GM21360 (cell line): ENCODE data around the gene SZT2.

ENCODE experiments used
- ATAC-seq: cut with Tn5 transposase; IDR thresholded peaks from one replicate; pipeline ENCODE4 v1.9.1; 2021; ENCODE audit warnings: mild to moderate bottlenecking, moderate library complexity; ENCODE audit not compliant: unreplicated experiment

The SZT2 gene

DNA sequence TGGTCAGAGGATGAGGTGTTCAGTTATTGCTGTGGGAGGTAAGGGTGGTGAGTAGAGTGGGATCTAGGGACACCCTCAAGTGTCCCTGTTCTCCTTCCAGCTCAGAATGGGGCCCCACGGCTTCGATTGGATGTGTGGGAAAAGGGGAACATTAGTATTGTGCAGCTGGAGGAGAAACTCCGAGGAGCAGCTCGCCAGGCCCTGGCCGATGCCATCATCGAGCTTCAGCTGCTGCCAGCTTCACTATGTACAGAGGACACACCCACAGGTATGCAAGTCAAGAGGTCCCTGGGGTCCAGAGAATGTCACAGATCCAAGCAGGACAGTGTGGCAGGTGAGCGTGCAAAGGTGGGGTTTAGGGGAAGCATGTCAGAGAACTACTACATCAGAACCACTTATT is 50.1 kb downstream of the SZT2 start:
- no peak for ATAC-seq

DNA sequence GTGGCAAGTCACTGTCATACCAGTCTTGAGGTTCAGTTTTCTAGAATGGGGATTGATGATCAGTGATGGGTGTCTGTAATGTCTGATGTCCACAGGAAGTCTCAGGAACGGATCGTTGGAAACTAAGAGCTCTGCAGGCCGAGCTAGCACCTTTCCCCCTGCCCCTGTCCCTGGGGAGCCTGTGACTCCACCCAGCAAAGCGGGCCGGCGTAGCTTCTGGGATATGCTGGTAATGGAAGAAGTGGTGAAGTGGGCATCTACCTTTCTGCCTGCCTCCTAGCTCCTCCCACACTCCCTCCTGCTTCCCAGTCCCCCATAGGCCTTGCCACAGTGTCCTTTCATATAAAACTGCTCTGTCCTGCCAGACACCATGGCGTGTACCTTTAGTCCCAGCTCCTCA is 50.7 kb downstream of the SZT2 start:
- ATAC-seq = no peak

- no peak for ATAC-seq
These were observed 51.6 kb downstream of the SZT2 start for GRCh38 chr1:43441166-43441893.

DNA sequence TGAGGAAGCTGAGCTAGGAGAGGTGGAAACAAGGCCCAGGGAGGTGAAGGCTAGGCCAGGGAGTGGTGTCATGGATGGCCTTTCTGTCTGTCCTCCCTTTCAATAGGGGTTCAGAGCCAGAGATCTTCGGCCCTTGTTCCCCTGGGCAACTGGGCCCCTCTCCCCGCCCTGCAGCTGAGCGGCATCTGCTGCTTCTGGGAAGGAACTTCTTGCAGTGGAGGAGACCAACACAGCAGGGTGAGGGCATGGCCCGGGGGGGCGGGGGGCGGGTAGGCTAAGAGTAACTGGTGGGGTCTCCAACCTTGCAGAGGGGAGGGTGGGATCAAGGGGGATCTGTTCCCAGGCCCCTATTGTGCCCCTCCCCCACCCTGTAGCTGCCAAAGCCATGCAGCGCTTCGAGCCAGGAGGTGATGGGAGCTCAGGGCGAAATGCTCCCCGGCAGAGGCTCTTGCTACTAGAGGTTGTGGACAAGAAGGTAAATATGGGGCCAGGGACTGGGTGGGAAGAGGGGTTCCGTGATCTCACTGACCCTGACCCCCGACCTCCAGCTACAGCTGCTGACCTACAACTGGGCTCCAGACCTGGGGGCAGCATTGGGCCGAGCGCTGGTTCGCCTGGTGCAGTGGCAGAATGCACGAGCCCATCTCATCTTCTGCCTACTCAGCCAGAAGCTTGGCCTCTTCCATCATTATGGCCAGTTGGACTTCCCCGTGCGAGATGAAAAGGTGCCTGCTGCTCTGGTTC is 52.4 kb downstream of the SZT2 start:
- ATAC-seq = no peak

- no peak for ATAC-seq
These were observed 53.1 kb downstream of the SZT2 start for GRCh38 chr1:43442756-43443155.

DNA sequence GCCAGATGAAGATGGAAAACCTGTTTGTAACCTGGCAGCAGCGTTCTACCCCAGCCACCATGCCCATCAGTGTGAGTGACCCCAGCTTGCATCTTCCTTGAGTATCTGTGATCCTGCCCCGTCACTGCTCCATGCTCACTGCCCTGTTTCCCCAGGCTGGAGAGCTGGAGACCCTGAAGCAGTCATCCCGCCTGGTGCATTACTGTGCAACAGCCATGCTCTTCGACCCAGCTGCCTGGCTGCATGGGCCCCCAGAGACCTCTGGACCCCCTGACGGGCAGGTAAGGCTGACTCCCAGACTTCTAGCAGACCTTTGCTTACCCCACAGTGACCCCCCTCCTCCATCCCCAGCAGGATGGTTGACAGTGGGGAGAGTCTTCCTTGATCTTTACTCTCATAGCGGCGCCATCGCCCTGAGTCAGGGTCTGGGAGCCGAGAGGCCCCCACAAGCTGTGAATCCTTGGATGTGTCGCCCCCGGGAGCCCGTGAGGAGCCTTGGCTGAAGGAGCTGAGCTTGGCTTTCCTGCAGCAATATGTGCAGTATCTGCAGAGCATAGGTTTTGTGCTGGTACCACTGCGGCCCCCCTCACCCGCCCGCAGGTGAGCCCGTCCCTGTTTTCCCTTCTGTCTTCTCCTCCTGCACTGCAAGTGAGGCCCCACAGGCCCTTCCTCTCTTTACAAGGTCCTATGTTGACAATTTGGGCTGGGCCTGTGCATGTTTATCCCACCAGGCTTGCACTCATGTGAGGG is 53.7 kb downstream of the SZT2 start:
- ATAC-seq = no peak

- ATAC-seq = no peak
These were observed 54.6 kb downstream of the SZT2 start for GRCh38 chr1:43444151-43444828.

- ATAC-seq = no peak
These were observed 55.1 kb downstream of the SZT2 start for GRCh38 chr1:43444836-43445235.

- no peak for ATAC-seq
These were observed 56.1 kb downstream of the SZT2 start for GRCh38 chr1:43445606-43446387.

DNA sequence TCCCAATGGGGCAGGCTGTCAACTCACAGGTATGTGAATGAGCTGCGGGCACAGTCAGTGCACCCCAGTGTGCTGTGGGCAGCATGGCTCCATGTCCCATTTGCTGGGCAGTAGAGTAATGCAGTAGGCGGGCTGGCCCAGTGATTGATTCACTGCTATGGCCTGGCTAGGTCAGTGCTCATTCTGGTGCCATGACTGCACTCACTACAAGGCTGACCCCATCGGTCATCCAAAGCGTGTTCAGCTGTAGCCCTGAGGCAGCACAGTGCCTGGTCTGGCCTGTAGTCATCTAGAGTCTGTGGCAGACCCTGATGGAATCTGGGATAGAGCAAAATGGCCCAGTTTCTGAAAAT is 56.7 kb downstream of the SZT2 start:
- ATAC-seq = no peak

GRCh38 chr1:43446881-43447835 is 57.5 kb downstream of the SZT2 start:
- no peak for ATAC-seq

DNA sequence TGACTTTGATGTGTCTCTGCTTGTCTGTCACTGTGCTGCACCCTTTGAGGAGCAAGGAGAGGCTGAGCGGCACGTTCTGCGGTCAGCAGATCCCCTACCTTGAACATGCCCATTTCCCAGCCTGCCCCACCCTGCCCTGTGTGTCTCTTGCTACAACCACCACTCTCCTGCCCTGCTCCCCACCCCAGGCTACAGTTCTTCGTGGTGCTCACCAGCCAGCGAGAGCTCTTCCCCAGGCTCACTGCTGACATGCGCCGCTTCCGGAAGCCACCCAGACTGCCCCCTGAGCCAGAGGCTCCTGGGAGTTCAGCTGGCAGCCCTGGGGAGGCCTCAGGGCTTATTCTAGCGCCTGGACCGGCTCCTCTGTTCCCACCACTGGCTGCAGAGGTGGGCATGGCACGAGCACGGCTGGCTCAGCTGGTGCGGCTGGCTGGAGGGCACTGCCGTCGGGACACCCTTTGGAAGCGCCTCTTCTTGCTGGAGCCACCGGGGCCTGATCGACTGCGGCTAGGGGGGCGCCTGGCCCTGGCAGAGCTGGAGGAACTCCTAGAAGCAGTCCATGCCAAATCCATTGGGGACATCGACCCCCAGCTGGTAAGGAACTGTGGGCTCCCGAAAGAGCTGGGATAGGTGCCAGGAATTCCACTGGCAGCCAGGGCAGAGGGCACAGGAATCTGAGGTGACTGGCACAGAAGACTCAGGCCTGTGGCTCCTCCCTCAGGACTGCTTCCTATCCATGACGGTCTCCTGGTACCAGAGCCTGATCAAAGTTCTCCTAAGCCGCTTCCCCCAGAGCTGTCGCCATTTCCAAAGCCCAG is 58.4 kb downstream of the SZT2 start:
- no peak for ATAC-seq

- no peak for ATAC-seq
These were observed 59.4 kb downstream of the SZT2 start for GRCh38 chr1:43448955-43449707.

DNA sequence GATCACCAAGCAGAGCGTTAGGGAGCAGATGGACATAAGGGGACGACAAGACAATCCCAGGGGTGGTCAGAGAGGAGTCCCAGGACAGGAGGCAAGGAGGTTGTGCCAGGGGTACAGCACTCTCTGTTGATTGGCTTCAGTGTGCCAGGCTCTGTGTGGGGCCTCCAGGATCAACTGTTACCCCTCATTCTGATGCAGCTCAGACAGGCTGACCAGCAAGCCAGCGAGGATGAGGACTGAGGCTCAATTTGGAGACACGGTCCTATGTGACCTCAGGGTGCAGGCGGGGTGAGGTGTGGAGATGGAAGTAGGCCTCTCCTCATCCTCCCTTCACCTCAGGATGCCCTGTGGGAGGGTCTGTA is 60.0 kb downstream of the SZT2 start:
- ATAC-seq = no peak

DNA sequence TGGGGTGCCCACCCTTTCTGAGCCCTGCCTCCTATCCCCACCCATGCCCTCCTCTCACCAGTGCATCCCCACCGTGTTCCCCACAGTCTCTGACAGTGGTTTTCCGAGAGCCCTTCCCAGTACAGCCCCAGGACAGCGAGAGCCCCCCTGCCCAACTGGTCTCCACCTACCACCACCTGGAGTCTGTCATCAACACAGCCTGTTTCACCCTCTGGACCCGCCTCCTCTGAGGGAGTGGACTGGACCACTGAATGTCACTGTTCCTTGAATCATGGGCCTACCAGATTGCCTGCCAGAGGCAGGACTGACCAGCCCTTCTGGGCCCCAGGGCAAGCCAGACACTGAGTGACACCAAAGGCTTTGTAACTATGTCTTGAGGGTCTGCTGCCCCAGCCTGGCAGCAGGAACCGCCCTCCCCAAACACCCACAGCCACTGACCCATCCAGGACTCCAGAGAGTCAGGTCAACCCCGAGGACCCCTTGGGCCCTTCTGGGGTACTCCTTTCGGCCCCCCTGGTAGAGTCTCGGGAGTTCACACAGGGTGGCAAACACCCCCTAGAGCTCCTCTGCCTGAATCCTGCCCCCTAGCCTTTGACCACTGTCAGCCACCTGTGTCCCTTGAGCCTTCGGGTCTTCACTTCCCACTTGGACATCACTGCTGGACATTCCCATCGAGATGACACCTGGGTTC is 60.7 kb downstream of the SZT2 start:
- no peak for ATAC-seq

- ATAC-seq = no peak
These were observed 61.5 kb downstream of the SZT2 start for GRCh38 chr1:43451157-43451591.
